ENCODE data around the gene NRSN1.

NRSN1 gene

DNA sequence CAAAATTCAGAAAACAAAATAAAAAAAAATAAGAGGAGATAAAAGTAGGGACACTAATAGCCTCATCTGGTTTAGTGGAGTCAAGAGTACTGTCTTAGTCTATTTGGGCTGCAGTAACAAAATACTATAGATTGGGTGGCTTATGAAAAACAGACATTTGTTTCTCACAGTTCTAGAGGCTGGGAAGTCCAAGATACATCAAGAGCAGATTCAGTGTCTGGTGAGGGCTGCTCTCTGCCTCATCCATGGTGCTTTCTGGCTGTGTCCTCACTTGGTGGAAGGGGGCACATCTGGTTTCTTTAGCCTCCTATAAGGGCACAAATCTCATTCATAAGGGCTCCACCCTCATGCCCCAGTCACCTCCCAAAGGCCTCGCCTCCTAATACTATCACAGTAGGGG, 26.0 kb downstream of the NRSN1 start:
- Histone ChIP-seq H2BK12ac (ENCODE audit: low read length) (no peak overlapping the region), H3K9me3 (replicated peaks in 1 of 2; ENCODE audit: control insufficient read depth in 2 of 2, insufficient read depth in 1 of 2, low read depth in 1 of 2, low read length in 2 of 2) (no peaks in the 10 kb centered on the region), H2BK5ac (ENCODE audit: low read length) (no peak overlapping the region), H3K79me1 (ENCODE audit: low read depth, low read length) (no peaks in the 10 kb centered on the region), H3K4ac (ENCODE audit: low read length) (no peak overlapping the region), H2AK5ac (ENCODE audit: low read depth, low read length) (no peak overlapping the region), H3K27ac (replicated peaks; ENCODE audit: low read length) (no peak overlapping the region), H3K4me1 (ENCODE audit: control insufficient read depth in 2 of 2, insufficient read depth in 1 of 2, low read depth in 1 of 2, low read length in 2 of 2) (no peaks in the 10 kb centered on the region), H3K23ac (ENCODE audit: low read depth, low read length, poor library complexity) (no peak overlapping the region), H3K4me2 (ENCODE audit: insufficient read depth, low read length, poor library complexity, severe bottlenecking) (no peak overlapping the region), H3K27me3 (ENCODE audit: control insufficient read depth in 3 of 3, insufficient read depth in 3 of 3, low read depth in 1 of 3, low read length in 3 of 3) (no peaks in the 10 kb centered on the region), H4K8ac (ENCODE audit: low read depth, low read length) (no peak overlapping the region), H3K4me3 (ENCODE audit: low read length in 2 of 2) (no peak overlapping the region), H3K14ac (ENCODE audit: low read length) (no peak overlapping the region), H2BK15ac (ENCODE audit: low read length) (no peak overlapping the region), H4K91ac (ENCODE audit: low read depth, low read length, poor library complexity) (no peak overlapping the region), H3K9ac (ENCODE audit: low read depth, low read length, poor library complexity) (no peak overlapping the region), H2BK120ac (ENCODE audit: low read depth, low read length) (no peak overlapping the region), H3K18ac (ENCODE audit: low read length) (no peak overlapping the region), H2AFZ (ENCODE audit: low read length) (no peak overlapping the region), H3K36me3 (replicated peaks in 1 of 2; ENCODE audit: control insufficient read depth in 2 of 2, insufficient read depth in 2 of 2, low read length in 2 of 2) (no peaks in the 10 kb centered on the region)
- no CpG with 5 or more reads among the region's 1 CpG for WGBS, 2 donors (ENCODE audit: extremely low coverage in 2 of 2, insufficient read length in 2 of 2, insufficient replicate concordance in 1 of 2)
- no peak for DNase-seq (ENCODE audit: low spot score)

GRCh38 chr6:24154121-24154520, 28.1 kb downstream of the NRSN1 start:
- H3K4me3 ChIP-seq (ENCODE audit: low read length in 2 of 2) = no peak overlapping the region

GRCh38 chr6:24157886-24158285, 31.9 kb downstream of the NRSN1 start:
- Histone ChIP-seq H3K27me3 (ENCODE audit: control insufficient read depth in 3 of 3, insufficient read depth in 3 of 3, low read depth in 1 of 3, low read length in 3 of 3) (no peaks in the 10 kb centered on the region), H3K27ac (replicated peaks; ENCODE audit: low read length) (no peak overlapping the region), H3K4me2 (ENCODE audit: insufficient read depth, low read length, poor library complexity, severe bottlenecking) (no peak overlapping the region), H3K4me1 (ENCODE audit: control insufficient read depth in 2 of 2, insufficient read depth in 1 of 2, low read depth in 1 of 2, low read length in 2 of 2) (no peaks in the 10 kb centered on the region), H3K4ac (ENCODE audit: low read length) (no peak overlapping the region), H4K91ac (ENCODE audit: low read depth, low read length, poor library complexity) (no peak overlapping the region), H2BK120ac (ENCODE audit: low read depth, low read length) (no peak overlapping the region), H3K36me3 (replicated peaks in 1 of 2; ENCODE audit: control insufficient read depth in 2 of 2, insufficient read depth in 2 of 2, low read length in 2 of 2) (no peaks in the 10 kb centered on the region), H3K14ac (ENCODE audit: low read length) (no peak overlapping the region), H2AFZ (ENCODE audit: low read length) (no peak overlapping the region), H3K18ac (ENCODE audit: low read length) (no peak overlapping the region), H2BK15ac (ENCODE audit: low read length) (no peak overlapping the region), H4K8ac (ENCODE audit: low read depth, low read length) (no peak overlapping the region), H3K4me3 (ENCODE audit: low read length in 2 of 2) (no peak overlapping the region), H3K9ac (ENCODE audit: low read depth, low read length, poor library complexity) (no peak overlapping the region), H3K79me1 (ENCODE audit: low read depth, low read length) (no peaks in the 10 kb centered on the region), H2BK12ac (ENCODE audit: low read length) (no peak overlapping the region), H2AK5ac (ENCODE audit: low read depth, low read length) (no peak overlapping the region), H3K23ac (ENCODE audit: low read depth, low read length, poor library complexity) (no peak overlapping the region), H3K9me3 (replicated peaks in 1 of 2; ENCODE audit: control insufficient read depth in 2 of 2, insufficient read depth in 1 of 2, low read depth in 1 of 2, low read length in 2 of 2) (no peaks in the 10 kb centered on the region), H2BK5ac (ENCODE audit: low read length) (no peak overlapping the region)
- DNase-seq (ENCODE audit: low spot score) = no peak
- no CpG with 5 or more reads among the region's 1 CpG for WGBS, 2 donors (ENCODE audit: extremely low coverage in 2 of 2, insufficient read length in 2 of 2, insufficient replicate concordance in 1 of 2)

More at GRCh38 chr6:24154121-24154520, 28.1 kb downstream of the NRSN1 start:
- no peak overlapping the region for H3K18ac ChIP-seq (ENCODE audit: low read length)
- no peaks in the 10 kb centered on the region for H3K9me3 ChIP-seq (replicated peaks in 1 of 2; ENCODE audit: control insufficient read depth in 2 of 2, insufficient read depth in 1 of 2, low read depth in 1 of 2, low read length in 2 of 2)
- H3K14ac ChIP-seq (ENCODE audit: low read length) = no peak overlapping the region
- no peak overlapping the region for H4K8ac ChIP-seq (ENCODE audit: low read depth, low read length)
- no peak overlapping the region for H3K27ac ChIP-seq (replicated peaks; ENCODE audit: low read length)
- H2BK120ac ChIP-seq (ENCODE audit: low read depth, low read length) = no peak overlapping the region
- H3K9ac ChIP-seq (ENCODE audit: low read depth, low read length, poor library complexity) = no peak overlapping the region
- no peak for DNase-seq (ENCODE audit: low spot score)
- no peak overlapping the region for H3K4me2 ChIP-seq (ENCODE audit: insufficient read depth, low read length, poor library complexity, severe bottlenecking)
- H2BK15ac ChIP-seq (ENCODE audit: low read length) = no peak overlapping the region
- H4K91ac ChIP-seq (ENCODE audit: low read depth, low read length, poor library complexity) = no peak overlapping the region
- no peak overlapping the region for H3K4ac ChIP-seq (ENCODE audit: low read length)
- no peaks in the 10 kb centered on the region for H3K27me3 ChIP-seq (ENCODE audit: control insufficient read depth in 3 of 3, insufficient read depth in 3 of 3, low read depth in 1 of 3, low read length in 3 of 3)
- H3K79me1 ChIP-seq (ENCODE audit: low read depth, low read length) = no peaks in the 10 kb centered on the region
- H2AK5ac ChIP-seq (ENCODE audit: low read depth, low read length) = no peak overlapping the region
- no peak overlapping the region for H2BK12ac ChIP-seq (ENCODE audit: low read length)
- H3K36me3 ChIP-seq (replicated peaks in 1 of 2; ENCODE audit: control insufficient read depth in 2 of 2, insufficient read depth in 2 of 2, low read length in 2 of 2) = no peaks in the 10 kb centered on the region
- H3K4me1 ChIP-seq (ENCODE audit: control insufficient read depth in 2 of 2, insufficient read depth in 1 of 2, low read depth in 1 of 2, low read length in 2 of 2) = no peaks in the 10 kb centered on the region
- H3K23ac ChIP-seq (ENCODE audit: low read depth, low read length, poor library complexity) = no peak overlapping the region
- H2BK5ac ChIP-seq (ENCODE audit: low read length) = no peak overlapping the region
- H2AFZ ChIP-seq (ENCODE audit: low read length) = no peak overlapping the region

DNA sequence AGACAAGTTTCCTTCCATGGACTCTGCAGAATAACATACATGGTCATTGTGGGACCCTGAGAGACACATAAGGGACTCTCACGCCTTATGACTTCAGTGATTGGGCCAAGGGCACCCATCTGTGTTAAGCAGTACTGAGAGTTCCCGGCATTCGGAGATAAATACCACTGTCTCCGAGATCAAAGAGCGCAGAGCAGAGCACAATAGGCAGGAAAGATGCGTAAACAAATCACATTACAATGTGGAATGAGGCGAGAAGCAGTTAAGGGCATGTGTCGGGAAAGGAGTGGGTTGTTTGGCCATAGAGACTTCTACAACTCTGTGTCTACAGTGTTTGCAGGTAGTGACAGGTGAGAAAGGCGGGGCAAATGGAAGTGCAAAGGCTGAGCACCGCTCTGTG, 57.6 kb downstream of the NRSN1 start:
- no peak overlapping the region for H2AK5ac ChIP-seq (ENCODE audit: low read depth, low read length)
- no peak overlapping the region for H2BK15ac ChIP-seq (ENCODE audit: low read length)
- no peak overlapping the region for H2BK120ac ChIP-seq (ENCODE audit: low read depth, low read length)
- DNase-seq (ENCODE audit: low spot score) = no peak
- H2BK5ac ChIP-seq (ENCODE audit: low read length) = no peak overlapping the region
- no peaks in the 10 kb centered on the region for H3K27me3 ChIP-seq (ENCODE audit: control insufficient read depth in 3 of 3, insufficient read depth in 3 of 3, low read depth in 1 of 3, low read length in 3 of 3)
- H3K14ac ChIP-seq (ENCODE audit: low read length) = no peak overlapping the region
- no peak overlapping the region for H3K4ac ChIP-seq (ENCODE audit: low read length)
- no peak overlapping the region for H3K4me3 ChIP-seq (ENCODE audit: low read length in 2 of 2)
- H2BK12ac ChIP-seq (ENCODE audit: low read length) = no peak overlapping the region
- no peak overlapping the region for H3K9ac ChIP-seq (ENCODE audit: low read depth, low read length, poor library complexity)
- no peaks in the 10 kb centered on the region for H3K79me1 ChIP-seq (ENCODE audit: low read depth, low read length)
- no peak overlapping the region for H3K23ac ChIP-seq (ENCODE audit: low read depth, low read length, poor library complexity)
- no peak overlapping the region for H4K91ac ChIP-seq (ENCODE audit: low read depth, low read length, poor library complexity)
- no CpG with 5 or more reads among the region's 10 CpGs for WGBS, 2 donors (ENCODE audit: extremely low coverage in 2 of 2, insufficient read length in 2 of 2, insufficient replicate concordance in 1 of 2)
- H3K4me2 ChIP-seq (ENCODE audit: insufficient read depth, low read length, poor library complexity, severe bottlenecking) = no peak overlapping the region
- H3K27ac ChIP-seq (replicated peaks; ENCODE audit: low read length) = no peak overlapping the region
- no peak overlapping the region for H2AFZ ChIP-seq (ENCODE audit: low read length)
- H3K9me3 ChIP-seq (replicated peaks in 1 of 2; ENCODE audit: control insufficient read depth in 2 of 2, insufficient read depth in 1 of 2, low read depth in 1 of 2, low read length in 2 of 2) = peaks cover 0 to 4% of the 10 kb centered on the region in 2 donors
- H3K4me1 ChIP-seq (ENCODE audit: control insufficient read depth in 2 of 2, insufficient read depth in 1 of 2, low read depth in 1 of 2, low read length in 2 of 2) = no peaks in the 10 kb centered on the region
- H3K18ac ChIP-seq (ENCODE audit: low read length) = no peak overlapping the region
- no peak overlapping the region for H4K8ac ChIP-seq (ENCODE audit: low read depth, low read length)
- H3K36me3 ChIP-seq (replicated peaks in 1 of 2; ENCODE audit: control insufficient read depth in 2 of 2, insufficient read depth in 2 of 2, low read length in 2 of 2) = no peaks in the 10 kb centered on the region

All from neuronal stem cell (in vitro differentiated cells).